Stimulated activated CD8-positive, alpha-beta memory T cell treated with anti-CD3 and anti-CD28 coated beads, Interleukin-7, amount 100 ng/mL, for 48 hours (primary cell): ENCODE data around the gene SLC16A12.
"Not testable (repeated sequence)": the region's sequence is repeated elsewhere in the genome, so short reads cannot be mapped to it uniquely, and the experiment has no call there.

Experiments
- DNase-seq, 2 donors: peaks; one replicate each; pipeline ENCODE4 v3.0.0-alpha.2; 2020; ENCODE audit warnings: low read depth in 1 of 2; ENCODE audit errors: extremely low read depth in 1 of 2

SLC16A12 gene

GRCh38 chr10:89548673-89549072 is 13.3 kb upstream of the SLC16A12 start:
- DNase-seq, result no peak

DNA sequence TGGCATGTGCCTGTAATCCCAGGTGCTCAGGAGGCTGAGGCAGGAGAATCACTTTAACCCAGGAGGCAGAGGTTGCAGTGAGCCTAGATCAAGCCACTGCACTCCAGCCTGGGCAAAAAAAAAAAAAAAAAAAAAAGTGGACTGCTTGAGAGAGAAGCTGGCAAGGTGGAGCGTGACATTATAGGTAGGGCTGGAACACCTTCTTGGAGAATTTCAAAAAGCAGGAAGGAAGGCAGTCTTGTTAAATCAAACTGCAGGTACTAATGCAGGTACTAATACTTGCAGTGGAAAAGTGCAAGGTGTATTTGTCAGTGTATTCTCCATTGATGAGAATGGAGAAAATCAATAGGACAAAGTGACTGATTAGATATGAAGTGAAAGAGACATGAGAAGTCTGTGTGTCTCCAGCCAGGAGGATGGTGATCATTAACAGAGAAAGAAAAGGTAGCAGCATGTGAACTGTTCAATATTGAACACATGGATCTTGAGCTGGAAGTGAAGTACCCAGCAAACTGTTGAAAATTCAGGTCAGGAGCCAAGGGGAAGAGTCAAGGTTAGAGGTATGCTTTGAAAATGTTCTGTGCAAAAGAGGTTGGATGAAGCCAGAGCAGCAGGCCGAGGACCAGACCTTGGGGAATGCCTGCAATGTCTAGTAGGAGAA is 12.6 kb upstream of the SLC16A12 start:
- DNase-seq, result no peak

- DNase-seq, result not testable (repeated sequence)
Observed at GRCh38 chr10:89546651-89547050, 11.3 kb upstream of the SLC16A12 start.

- no peak for DNase-seq
Observed at GRCh38 chr10:89543841-89544240, 8.4 kb upstream of the SLC16A12 start.

GRCh38 chr10:89540420-89540949 is 5.1 kb upstream of the SLC16A12 start:
- DNase-seq, result no peak

GRCh38 chr10:89537364-89537763 is 2.0 kb upstream of the SLC16A12 start:
- no peak for DNase-seq

DNA sequence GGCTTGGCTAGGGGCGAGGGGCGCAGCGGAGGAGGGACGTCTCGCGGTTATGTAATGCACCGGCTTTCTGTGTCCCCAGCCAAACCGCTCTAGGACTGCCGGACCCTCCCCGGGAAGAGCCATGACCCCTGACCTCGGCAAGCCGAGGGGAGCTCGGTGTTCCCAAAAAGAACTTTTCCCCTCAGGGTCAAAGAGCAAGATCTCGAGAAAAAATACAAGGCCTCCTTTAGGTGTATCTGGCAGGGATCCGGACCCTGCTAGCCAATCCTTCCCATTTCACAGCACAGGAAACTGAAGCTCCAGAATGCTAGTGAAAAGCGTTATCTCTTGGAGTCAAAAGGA is 590 bp upstream of the SLC16A12 start:
- DNase-seq, result no peak

GRCh38 chr10:89534826-89535166 is 598 bp downstream of the SLC16A12 start:
- DNase-seq, result no peak

- no peak for DNase-seq
Observed at GRCh38 chr10:89532476-89532875, 2.9 kb downstream of the SLC16A12 start.

DNA sequence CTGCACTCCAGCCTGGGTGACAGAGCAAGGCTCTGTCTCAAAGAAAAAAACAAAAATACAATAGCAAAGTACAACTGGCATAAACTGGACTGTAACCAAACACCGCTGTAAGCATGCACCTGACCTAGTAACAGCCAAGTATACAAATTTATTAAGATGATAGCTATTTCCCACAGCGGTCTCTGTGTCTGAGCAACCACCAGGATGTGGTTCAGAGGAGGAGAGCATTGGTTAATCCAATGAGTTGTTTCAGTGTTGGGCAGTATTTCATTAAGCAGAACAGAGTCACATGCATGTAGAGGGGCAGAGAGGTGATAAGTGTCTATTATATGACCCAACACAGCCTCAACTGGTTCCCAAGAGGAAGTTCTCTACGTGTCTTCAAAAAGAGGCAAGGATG is 4.0 kb downstream of the SLC16A12 start:
- no peak for DNase-seq

DNA sequence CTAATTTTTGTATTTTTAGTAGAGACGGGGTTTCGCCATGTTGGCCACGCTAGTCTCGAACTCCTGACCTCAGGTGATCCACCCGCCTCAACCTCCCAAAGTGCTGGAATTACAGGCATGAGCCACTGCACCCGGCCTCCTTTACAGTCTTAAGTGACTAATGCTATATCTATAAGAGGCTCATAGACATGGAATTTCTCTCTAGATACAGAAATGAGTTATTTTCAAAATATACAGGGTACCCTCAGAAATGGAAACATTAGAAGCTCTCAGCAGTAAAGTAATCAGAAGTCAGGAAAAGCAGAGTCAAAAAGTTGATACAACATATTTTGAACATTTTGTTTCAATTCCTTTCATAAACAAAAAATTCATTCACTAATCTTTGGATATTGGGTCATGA is 5.7 kb downstream of the SLC16A12 start:
- DNase-seq, result not testable (repeated sequence)

DNA sequence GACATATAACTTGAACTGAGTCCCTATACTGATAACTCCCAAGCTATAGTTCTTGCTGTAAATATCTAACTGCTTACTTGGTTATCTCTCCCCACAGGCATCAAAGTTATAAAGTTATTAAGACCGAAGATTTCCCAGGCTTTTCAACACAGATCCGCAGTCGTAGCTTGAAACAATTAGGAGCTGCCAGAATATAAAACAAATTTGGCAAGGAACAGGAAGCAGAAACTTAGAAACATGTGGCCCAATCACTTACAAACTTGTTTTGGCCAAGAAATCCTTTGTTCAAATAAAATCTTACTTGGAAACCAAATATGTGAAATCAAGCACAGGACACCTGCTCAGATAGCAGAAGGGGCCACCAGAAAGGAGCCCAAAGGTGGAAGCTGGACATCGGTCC is 9.0 kb downstream of the SLC16A12 start:
- DNase-seq, result no peak

DNA sequence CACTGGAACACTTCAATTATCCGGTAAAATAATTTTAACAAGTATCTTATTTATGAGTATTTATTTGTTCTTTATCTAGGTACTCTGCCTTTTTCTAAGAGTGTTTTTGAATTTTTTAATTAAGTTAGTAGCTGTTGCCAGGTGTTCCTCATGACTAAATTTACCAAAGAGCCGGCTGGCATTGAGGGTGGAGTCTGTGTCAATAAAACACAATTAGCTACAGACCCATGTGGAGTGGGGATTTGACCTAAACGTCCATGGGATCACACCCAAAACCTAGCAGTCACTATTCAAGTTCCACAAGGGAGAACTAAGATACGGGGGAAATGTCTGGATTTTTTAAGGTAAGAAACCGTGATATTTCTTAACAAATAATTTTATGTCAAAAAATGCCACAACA is 9.8 kb downstream of the SLC16A12 start:
- no peak for DNase-seq

DNA sequence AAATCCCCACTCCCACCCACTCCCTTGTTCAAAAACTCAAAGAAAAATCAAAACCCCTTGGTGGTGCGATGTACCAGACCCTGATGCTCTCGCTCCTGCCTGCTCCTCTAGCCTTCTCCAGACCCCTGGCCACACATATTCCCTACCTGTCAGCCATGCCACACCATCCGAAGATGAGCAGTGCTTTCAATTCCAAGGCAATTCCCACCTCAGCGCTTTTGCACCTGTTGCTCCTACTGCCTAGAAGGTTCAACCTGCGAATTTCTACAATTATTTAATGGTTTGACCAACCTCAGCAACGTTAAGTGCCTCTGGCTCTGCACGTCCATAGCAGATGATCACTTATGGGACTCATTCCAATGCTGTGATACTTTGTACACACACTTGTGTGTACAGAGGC is 11.1 kb downstream of the SLC16A12 start:
- DNase-seq, result no peak

GRCh38 chr10:89523274-89523673 is 12.1 kb downstream of the SLC16A12 start:
- no peak for DNase-seq

DNA sequence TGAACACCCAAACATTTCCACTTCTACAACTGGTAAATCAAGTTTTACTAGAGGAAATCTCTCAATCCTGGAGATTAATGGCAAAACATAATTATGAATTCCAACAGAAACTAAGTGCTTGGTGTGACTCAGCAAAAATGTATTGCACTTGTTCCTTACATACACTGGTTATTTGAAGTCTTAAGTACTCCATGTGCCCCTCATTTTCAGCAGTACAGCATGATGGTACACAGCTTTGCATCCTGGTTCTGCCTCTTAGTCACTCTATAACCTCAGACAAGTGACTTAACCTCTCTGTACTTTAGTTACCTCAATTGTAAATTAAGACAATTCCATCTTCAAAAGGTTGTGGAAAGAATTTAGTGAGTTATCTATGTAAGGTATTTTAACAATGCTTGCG is 12.9 kb downstream of the SLC16A12 start:
- no peak for DNase-seq

DNA sequence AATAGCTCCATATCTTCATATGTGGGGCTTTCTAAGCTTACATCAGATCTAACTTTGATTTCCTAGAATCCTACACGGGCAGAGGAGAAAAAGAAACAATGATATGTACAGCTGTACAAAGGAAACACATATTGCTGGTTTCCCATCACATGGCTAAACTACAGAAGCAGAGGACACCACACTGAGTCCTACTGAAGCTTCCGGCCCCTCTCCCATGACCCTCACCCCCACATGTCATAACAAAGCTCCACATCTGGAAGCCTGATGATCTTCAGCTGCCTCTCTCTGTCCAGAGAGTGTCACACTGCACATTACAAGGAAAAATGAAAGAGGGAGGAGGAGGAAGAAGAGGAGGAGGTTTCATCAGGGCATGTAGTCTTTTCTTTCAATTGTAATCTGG is 14.0 kb downstream of the SLC16A12 start:
- DNase-seq, result no peak

- DNase-seq, result no peak
Observed at GRCh38 chr10:89520706-89521105, 14.7 kb downstream of the SLC16A12 start.

GRCh38 chr10:89518876-89519842 is 16.2 kb downstream of the SLC16A12 start:
- no peak for DNase-seq

- no peak for DNase-seq
Observed at GRCh38 chr10:89518108-89518507, 17.3 kb downstream of the SLC16A12 start.

DNA sequence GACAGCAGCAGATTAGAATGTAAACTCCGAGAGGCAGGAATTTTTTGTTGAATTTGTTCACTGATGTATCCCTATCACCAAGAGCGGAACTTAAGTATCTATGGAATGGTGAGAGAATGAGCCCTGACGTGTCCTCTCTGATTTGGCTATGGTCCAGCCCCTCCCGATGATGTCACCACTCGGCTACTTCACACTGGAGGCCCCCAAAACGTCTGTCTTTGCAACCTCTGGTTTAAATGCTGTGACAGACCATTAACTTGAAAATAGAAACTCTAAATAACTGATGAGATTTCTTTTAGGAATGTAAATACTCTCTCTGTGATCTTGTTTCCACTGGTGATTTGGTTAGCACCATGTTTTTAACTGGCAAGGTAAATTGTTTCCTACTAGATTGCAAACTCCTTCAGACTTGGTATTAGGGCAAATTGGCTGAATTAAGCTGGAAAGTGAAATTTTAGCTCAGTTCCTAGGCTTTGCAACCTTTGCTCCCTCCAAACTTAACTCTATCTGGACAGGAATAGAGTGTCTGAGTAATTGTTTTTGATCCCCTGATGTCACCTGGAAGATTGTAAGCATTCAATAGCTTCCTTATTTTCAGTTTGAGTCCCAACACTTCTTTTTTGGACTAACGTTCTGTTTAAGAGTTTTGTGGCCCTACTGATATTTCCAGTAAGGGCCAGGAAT is 19.1 kb downstream of the SLC16A12 start:
- no peak for DNase-seq
